ENCODE data around the gene INTS11. TPM values are rescaled to one million over a fixed set of nuclear protein-coding genes. Genes with fewer than 3 reads are reported as not detected.

The INTS11 gene
- total and polyA plus RNA-seq, 4 donors: 26.3 to 40.5 (median 34.5) TPM

- TF ChIP-seq HNF4A (conservative IDR thresholded peaks at IDR 0.05): no peak
- TF ChIP-seq ZBTB33 (IDR thresholded peaks at IDR 0.05): no peak
Observed at GRCh38 chr1:1268284-1268682, 56.2 kb downstream of the INTS11 start (continued).

DNA sequence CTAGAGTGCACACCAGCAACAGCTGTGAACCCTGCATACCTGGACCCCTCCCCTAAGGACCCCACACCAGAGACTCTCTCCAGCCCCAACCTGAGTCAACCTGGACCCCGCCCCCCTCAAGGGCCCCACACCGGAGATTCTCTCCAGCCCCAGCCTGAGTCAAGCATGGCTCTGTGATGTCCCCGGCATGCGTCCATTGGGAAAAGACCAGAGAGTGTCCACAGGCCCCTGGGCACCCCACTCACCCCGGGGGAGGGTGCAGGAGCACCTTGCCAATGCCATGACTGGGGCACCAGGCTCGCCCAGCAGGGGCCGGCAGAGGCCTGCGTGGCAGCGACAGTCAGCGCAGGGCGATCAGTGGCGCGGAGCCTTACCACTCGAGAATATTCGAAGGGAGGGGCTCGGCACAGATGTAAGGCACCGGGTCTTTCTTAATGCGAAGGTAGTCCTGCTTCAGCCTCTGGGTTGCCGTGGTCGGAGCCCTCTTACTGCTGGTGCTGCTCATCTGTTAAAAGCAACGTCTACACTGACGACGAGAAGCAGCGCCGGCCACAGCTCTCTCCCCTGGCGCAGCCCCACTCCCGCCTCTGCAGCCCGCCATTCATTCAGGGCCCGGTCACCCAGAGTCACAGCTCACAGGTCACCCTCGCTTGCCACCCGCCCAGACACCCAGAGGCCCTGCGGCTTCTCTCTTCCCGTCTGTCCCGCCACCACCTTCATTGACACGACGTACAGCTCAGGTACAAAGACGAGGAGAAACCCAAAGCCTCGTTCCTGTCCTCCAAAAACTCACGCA is 56.8 kb downstream of the INTS11 start:
- H3K9me3 ChIP-seq (ENCODE audit: control insufficient read depth in 4 of 4, low read length in 3 of 4): no peaks in the 10 kb centered on the region
- H3K27ac ChIP-seq (ENCODE audit: low read depth in 1 of 2, low read length in 2 of 2): no peak overlapping the region
- H3K4me3 ChIP-seq (ENCODE audit: low read depth in 1 of 3, low read length in 3 of 3): no peak overlapping the region
- H3K9ac ChIP-seq (ENCODE audit: low read depth in 1 of 2, low read length in 2 of 2): no peak overlapping the region
- 97% methylated on average over 39 of the region's 39 CpGs for WGBS
- H3K4me1 ChIP-seq (ENCODE audit: control insufficient read depth in 4 of 4, insufficient read depth in 4 of 4, low read length in 3 of 4): peaks cover 8 to 24% (median 20%) of the 10 kb centered on the region in 4 donors
- no peak for DNase-seq (ENCODE audit: low spot score)
- peaks cover 11 to 30% (median 17%) of the 10 kb centered on the region in 4 donors for H3K36me3 ChIP-seq (ENCODE audit: control insufficient read depth in 4 of 4, insufficient read depth in 3 of 4, low read depth in 1 of 4, low read length in 3 of 4)
- no peaks in the 10 kb centered on the region for H3K27me3 ChIP-seq (ENCODE audit: control insufficient read depth in 4 of 4, insufficient read depth in 4 of 4, low read length in 3 of 4)
- TF ChIP-seq TAF1 (conservative IDR thresholded peaks at IDR 0.05) (no peak), YY1 (IDR thresholded peaks at IDR 0.05) (no peak), CTCF (IDR thresholded peaks at IDR 0.05; ENCODE audit: low read depth, low read length, missing input control) (no peak)

DNA sequence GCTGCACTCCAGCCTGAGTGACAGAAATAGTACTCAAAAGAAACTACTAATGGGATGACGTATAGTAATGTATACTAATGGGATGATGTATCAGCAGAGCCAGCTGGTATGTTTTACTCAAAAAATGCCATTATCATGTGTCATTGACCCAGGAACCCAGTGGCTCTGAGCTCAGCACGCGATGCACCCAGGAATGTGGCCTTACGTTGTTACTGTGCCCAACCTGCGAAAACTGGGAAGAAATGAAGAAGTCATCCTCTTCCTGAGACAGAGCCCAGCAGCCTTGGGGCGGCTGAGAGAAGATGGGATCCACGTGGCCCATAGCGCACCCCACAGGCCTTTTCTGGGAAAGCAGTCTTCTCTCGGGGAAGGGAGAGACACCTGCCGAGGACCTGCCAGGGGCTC is 59.6 kb downstream of the INTS11 start:
- Histone ChIP-seq H3K36me3 (ENCODE audit: control insufficient read depth in 4 of 4, insufficient read depth in 3 of 4, low read depth in 1 of 4, low read length in 3 of 4) (peaks cover 13 to 39% (median 26%) of the 10 kb centered on the region in 4 donors), H3K4me3 (ENCODE audit: low read depth in 1 of 3, low read length in 3 of 3) (no peak overlapping the region), H3K9ac (ENCODE audit: low read depth in 1 of 2, low read length in 2 of 2) (no peak overlapping the region), H3K4me1 (ENCODE audit: control insufficient read depth in 4 of 4, insufficient read depth in 4 of 4, low read length in 3 of 4) (no peaks in the 10 kb centered on the region), H3K27me3 (ENCODE audit: control insufficient read depth in 4 of 4, insufficient read depth in 4 of 4, low read length in 3 of 4) (no peaks in the 10 kb centered on the region), H3K27ac (ENCODE audit: low read depth in 1 of 2, low read length in 2 of 2) (no peak overlapping the region), H3K9me3 (ENCODE audit: control insufficient read depth in 4 of 4, low read length in 3 of 4) (no peaks in the 10 kb centered on the region)
- TF ChIP-seq CTCF (IDR thresholded peaks at IDR 0.05; ENCODE audit: low read depth, low read length, missing input control) (no peak), GABPA (IDR thresholded peaks at IDR 0.05 in 1 of 2, conservative IDR thresholded peaks at IDR 0.05 in 1 of 2) (no peak), ATF3 (IDR thresholded peaks at IDR 0.05) (no peak), HNF4A (conservative IDR thresholded peaks at IDR 0.05) (no peak), REST (IDR thresholded peaks at IDR 0.05) (no peak)
- TF ChIP-seq, protein P1, sequence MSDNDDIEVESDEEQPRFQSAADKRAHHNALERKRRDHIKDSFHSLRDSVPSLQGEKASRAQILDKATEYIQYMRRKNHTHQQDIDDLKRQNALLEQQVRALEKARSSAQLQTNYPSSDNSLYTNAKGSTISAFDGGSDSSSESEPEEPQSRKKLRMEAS (IDR thresholded peaks at IDR 0.05): no peak
- 86% methylated on average over 10 of the region's 10 CpGs for WGBS
- DNase-seq (ENCODE audit: low spot score): no peak

Data from liver (tissue), 9 donors.